Heart left ventricle (tissue), 16 donors: ENCODE data around the gene ARMC6. TPM values are rescaled to one million over a fixed set of nuclear protein-coding genes. Genes with fewer than 3 reads are reported as not detected.
A peak's percentile ranks its signal among the peaks of the same experiment; 100 is the strongest.

Source experiments
- ATAC-seq, 4 donors: fragments of 200-7000 bp; cut with Tn5 transposase; one replicate each; pipeline ENCODE4 v1.9.1; 2020 to 2022; ENCODE audit warnings: moderate library complexity in 4 of 4, mild to moderate bottlenecking in 3 of 4, moderate number of reproducible peaks in 1 of 4
- DNase-seq, 5 donors: peaks; one replicate each; pipeline ENCODE4 v3.0.0-alpha.2; 2020
- H3K27ac ChIP-seq, 12 donors: fragments of 200-600 bp; sonication (generic) in 4 of 12; one replicate each; pipeline versions ENCODE4 v1.5.0 to v1.8.0; 2016 to 2022; ENCODE audit warnings: mild to moderate bottlenecking in 2 of 12
- H3K27me3 ChIP-seq, 9 donors: fragments of 200-600 bp; sonication (generic) in 2 of 9; one replicate each; pipeline versions ENCODE4 v1.5.1 to v1.8.0; 2016 to 2022; ENCODE audit warnings: mild to moderate bottlenecking in 3 of 9
- H3K36me3 ChIP-seq, 9 donors: fragments of 200-600 bp; sonication (generic) in 2 of 9; one replicate each; pipeline versions ENCODE4 v1.5.0 to v1.8.0; 2018 to 2022; ENCODE audit warnings: mild to moderate bottlenecking in 2 of 9
- H3K4me1 ChIP-seq, 12 donors: fragments of 200-600 bp; sonication (generic) in 4 of 12; one replicate each; pipeline versions ENCODE4 v1.5.0 to v1.8.0; 2016 to 2022; ENCODE audit warnings: mild to moderate bottlenecking in 3 of 12
- H3K4me3 ChIP-seq, 12 donors: fragments of 200-600 bp; sonication (generic) in 4 of 12; one replicate each; pipeline versions ENCODE4 v1.5.0 to v1.8.0; 2017 to 2022; ENCODE audit warnings: mild to moderate bottlenecking in 9 of 12, moderate library complexity in 4 of 12
- H3K9me3 ChIP-seq, 12 donors: fragments of 200-600 bp; sonication (generic) in 4 of 12; one replicate each; pipeline versions ENCODE4 v1.5.0 to v1.8.0; 2016 to 2022; ENCODE audit warnings: mild to moderate bottlenecking in 1 of 12
- POLR2A ChIP-seq, 2 donors: fragments of 450-650 bp; IDR thresholded peaks; one replicate each; pipeline ENCODE4 v1.6.1; 2017; ENCODE audit warnings: antibody characterized with exemption in 2 of 2, mild to moderate bottlenecking in 2 of 2, moderate library complexity in 2 of 2
- WGBS, 4 donors: extraction: QIAGEN DNeasy Blood & Tissue Kit in 2 of 4; methylation state at CpG; one replicate each; pipeline versions ENCODE4 v1.1.5 to v1.1.7; 2013 to 2018; 5-methylcytosine and 5-hydroxymethylcytosine counted together
- intact Hi-C, 10 donors: fragments of 100-400 bp; cut with DNase I; formaldehyde crosslinking; loops; one replicate each; pipeline versions ENCODE4 v1.11.1 to v1.14.2; 2022
- polyA plus RNA-seq, 2 donors: library from polyadenylated mRNA; stranded (reverse); fragments of 200-250 nt; gene quantifications; one replicate each; pipeline ENCODE4 v1.2.3, GENCODE V29; 2013
- total RNA-seq, 9 donors: library from RNA; depleted of rRNA in 2 of 9; stranded (reverse); fragments of >200 nt in 2 of 9; fragmentation: NEBNext Ultra II Directional in 3 of 9; extraction: Animal tissue kit (Norgen Biotek cat#: 25700) in 3 of 9; gene quantifications; one replicate each; pipeline versions ENCODE4 v1.1.0 to v1.2.4, GENCODE V29; 2016 to 2023
- TF ChIP-seq, protein P1 (sequence below), 12 donors: fragments of 200-600 bp; sonication (generic) in 4 of 12; IDR thresholded peaks; one replicate each; pipeline versions ENCODE4 v1.5.0 to v1.8.0; 2018 to 2022; ENCODE audit warnings: antibody characterized with exemption in 12 of 12, mild to moderate bottlenecking in 5 of 12
- donor health status: ischemic (EF 13 %, LVEDD 7.1; RV severe dilation, severe dysfunction).
- donor health status: healthy with polysubstance abuse.
- donor health status: DM: no; HTN: yes; CAD: no.
- donor health status: DM: no; HTN: no; CAD: no.
- donor health status: ischemic (EF 25% LVEDD 6.9; RV normal size, moderate dysfunction).
- donor health status: ischemic (EF 25% LVEDD 5.7; RV mildly dilated, moderate dysfunction).
- donor health status: healthy.
- donor health status: DM: yes; HTN: yes; CAD: no.
- donor health status: ischemic (EF 35%, LVEDD 5.7; RV mildly dilated, moderate dysfunction).
- donor health status: nonischemic (EF 11% LVEDD 7.7; RV severe dilation, severe dysfunction).
- donor health status: DM: yes; HTN: yes; CAD: no.
- donor health status: PGD.
- donor health status: ischemic (EF 29% LVEDD 5.4; RV normal size, mild dysfunction).
- donor health status: nonischemic (EF 23%, LVEDD 6.1; RV moderate dilation, normal function).

Gene ARMC6
- total and polyA plus RNA-seq, 11 donors: 9.9 to 24.7 (median 18.0) TPM

DNA sequence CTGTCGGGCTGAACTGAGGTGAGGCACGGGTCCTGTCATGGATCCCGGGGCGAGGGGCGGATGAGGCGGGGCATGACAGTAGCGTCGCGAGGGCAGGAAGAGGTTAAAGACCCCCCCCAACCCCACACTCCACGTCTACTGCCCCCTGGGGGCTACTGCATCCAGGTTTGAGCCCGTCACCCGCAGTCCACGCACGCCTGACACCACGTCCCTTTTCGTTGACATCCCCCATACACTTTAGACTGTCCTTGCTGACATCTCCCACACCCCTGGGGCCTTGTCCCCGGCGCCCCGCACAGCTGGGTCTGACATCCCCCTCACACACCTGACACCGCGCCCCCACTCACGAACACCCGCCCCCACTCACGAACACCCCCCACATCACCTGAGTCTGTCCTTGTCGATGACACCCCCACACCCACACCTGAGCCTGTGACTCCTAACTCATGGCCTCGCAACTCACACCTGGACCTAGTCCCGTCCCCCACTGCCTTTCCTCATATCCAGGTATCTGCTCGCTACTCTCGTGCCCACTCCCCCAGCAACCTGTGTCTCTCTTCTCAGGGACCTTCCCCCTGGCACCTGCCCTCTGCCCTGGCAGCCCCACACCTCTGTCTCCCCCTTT lies 30.8 kb downstream of the ARMC6 start:
- TF ChIP-seq POLR2A (IDR thresholded peaks at IDR 0.05): no peak
- TF ChIP-seq, protein P1, sequence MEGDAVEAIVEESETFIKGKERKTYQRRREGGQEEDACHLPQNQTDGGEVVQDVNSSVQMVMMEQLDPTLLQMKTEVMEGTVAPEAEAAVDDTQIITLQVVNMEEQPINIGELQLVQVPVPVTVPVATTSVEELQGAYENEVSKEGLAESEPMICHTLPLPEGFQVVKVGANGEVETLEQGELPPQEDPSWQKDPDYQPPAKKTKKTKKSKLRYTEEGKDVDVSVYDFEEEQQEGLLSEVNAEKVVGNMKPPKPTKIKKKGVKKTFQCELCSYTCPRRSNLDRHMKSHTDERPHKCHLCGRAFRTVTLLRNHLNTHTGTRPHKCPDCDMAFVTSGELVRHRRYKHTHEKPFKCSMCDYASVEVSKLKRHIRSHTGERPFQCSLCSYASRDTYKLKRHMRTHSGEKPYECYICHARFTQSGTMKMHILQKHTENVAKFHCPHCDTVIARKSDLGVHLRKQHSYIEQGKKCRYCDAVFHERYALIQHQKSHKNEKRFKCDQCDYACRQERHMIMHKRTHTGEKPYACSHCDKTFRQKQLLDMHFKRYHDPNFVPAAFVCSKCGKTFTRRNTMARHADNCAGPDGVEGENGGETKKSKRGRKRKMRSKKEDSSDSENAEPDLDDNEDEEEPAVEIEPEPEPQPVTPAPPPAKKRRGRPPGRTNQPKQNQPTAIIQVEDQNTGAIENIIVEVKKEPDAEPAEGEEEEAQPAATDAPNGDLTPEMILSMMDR (IDR thresholded peaks at IDR 0.05): peak in 5 of 12 donors; percentile 4 to 38 (median 22)
- H3K27me3 ChIP-seq: no peaks in the 10 kb centered on the region
- intact Hi-C loops: loop anchor here in 3 of 10 donors (5.0 kb wide), 2 partner anchors 43 to 73 kb away; partner anchors contain the start of gene TMEM161A (in 2 of the 3)
- H3K27ac ChIP-seq: peak overlapping the region in 11 of 12 donors; percentile 68 to 91 (median 81)
- no peak for ATAC-seq
- no peaks in the 10 kb centered on the region for H3K9me3 ChIP-seq
- peak overlapping the region; percentile 51 to 95 (median 81) for H3K4me3 ChIP-seq
- peaks cover 0 to 58% (median 45%) of the 10 kb centered on the region in 12 donors for H3K4me1 ChIP-seq
- peaks cover 0 to 8% (median 0%) of the 10 kb centered on the region in 9 donors for H3K36me3 ChIP-seq
- DNase-seq: peak in 3 of 5 donors; percentile 17 to 62 (median 33)
- 1 to 3% (median 2%) methylated on average over 21 to 29 of the region's 29 CpGs for WGBS, 4 donors

DNA sequence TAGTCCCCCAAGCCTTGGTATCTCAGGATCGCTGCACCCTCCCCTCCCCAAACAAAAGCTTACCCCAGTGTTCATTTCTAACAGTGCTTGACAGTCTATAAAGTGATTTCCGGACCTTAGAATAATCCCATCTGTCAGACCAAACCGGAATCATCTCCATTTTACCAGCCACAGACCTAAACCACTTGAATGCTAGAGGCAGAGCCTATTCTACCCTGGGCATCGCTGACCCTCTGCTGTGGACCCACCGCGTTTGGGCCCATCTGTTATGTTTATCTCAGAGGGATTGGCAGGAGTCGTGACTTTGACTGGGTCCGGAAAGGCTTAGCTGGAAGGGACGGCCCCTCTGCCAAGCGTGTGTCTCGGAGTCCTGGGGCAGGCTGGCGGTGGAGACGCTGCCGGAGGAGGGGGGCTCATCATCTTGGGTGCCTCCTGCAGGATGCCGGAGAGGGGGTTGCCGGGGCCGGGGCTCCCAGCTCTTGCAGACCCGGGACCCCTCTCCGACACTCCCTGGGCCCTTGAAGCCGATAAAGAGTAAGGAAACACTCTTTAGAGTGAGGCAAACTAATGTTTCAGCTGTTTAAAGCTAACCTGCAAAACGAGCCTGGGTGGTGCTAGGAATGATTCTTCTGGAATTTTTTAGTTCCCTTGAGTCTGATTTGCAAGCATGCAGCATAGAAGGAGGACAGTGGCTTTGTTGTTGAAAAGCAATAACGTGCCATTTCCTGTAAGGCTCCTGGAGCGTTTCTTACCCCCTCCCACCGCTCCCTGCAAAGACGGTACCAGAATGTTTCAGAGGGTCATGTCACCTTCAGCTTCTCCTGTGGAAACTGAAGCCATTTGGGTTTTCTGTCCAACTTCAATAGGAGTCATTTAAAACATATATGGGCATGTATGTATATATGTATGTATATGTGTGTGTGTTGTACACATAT lies 31.7 kb downstream of the ARMC6 start:
- H3K4me3 ChIP-seq: peak overlapping the region; percentile 51 to 95 (median 81)
- TF ChIP-seq, protein P1 (IDR thresholded peaks at IDR 0.05): no peak
- TF ChIP-seq POLR2A (IDR thresholded peaks at IDR 0.05): no peak
- H3K36me3 ChIP-seq: peaks cover 0 to under 1% (median 0%) of the 10 kb centered on the region in 9 donors
- no peaks in the 10 kb centered on the region for H3K9me3 ChIP-seq
- 3 to 6% (median 4%) methylated on average over 18 to 25 of the region's 25 CpGs for WGBS, 4 donors
- ATAC-seq (no peak), DNase-seq (peak in 3 of 5 donors; percentile 33 to 64 (median 48))
- H3K4me1 ChIP-seq: peaks cover 0 to 63% (median 48%) of the 10 kb centered on the region in 12 donors
- no peaks in the 10 kb centered on the region for H3K27me3 ChIP-seq
- intact Hi-C loops: loop anchor here in 3 of 10 donors (5.0 kb wide), 2 partner anchors 42 to 72 kb away; partner anchors contain the start of gene TMEM161A (in 2 of the 3)
- H3K27ac ChIP-seq: peak overlapping the region in 10 of 12 donors; percentile 4 to 91 (median 37)

DNA sequence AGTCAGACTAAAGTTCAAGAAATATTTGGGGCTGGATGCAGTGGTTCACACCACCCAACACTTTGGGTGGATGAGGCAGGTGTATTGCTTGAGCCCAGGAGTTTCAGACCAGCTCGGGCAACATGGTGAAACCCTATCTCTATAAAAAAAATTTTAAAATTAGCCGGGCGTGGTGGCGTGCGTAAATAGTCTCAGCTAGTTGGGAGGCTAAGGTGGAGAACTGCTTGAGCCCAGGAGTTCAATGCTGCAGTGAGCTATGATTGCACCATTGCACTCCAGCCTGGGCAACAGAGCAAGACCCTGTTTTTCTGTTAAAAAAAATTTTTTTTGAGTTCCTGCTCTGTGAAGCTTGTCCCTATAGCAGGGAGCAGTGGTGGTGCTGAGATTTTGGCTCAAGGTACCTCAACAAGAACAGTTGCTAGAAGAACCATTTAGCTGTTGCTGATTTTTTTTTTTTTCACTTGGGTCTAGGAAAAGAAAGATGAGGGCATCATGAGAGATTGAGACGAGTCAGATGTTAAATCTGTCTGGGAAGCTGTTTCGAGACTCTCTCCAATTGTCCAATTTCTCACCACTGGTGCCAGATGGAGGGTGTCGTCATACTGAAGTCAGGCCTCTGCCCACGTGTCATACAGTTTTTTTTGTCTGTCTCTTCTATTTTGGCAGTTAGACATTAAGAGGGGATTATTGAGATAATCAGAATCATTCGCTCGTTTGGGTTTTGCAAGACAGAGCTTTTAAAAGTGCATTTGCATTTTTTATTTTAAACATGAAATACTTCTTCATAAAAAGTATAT lies 34.1 kb downstream of the ARMC6 start:
- Histone ChIP-seq H3K36me3 (no peaks in the 10 kb centered on the region), H3K9me3 (no peaks in the 10 kb centered on the region), H3K4me1 (peaks cover 0 to 47% (median 39%) of the 10 kb centered on the region in 12 donors), H3K27ac (peak overlapping the region in 2 of 12 donors; percentile 17 to 18), H3K27me3 (no peaks in the 10 kb centered on the region), H3K4me3 (no peak overlapping the region)
- ATAC-seq (no peak), DNase-seq (peak in 1 of 5 donors; percentile 38)
- intact Hi-C loops: no loop called here
- TF ChIP-seq, protein P1 (IDR thresholded peaks at IDR 0.05): no peak
- TF ChIP-seq POLR2A (IDR thresholded peaks at IDR 0.05): no peak
- WGBS, 4 donors: 66 to 84% (median 70%) methylated on average over 11 of the region's 11 CpGs
